NB4 (cell line): ENCODE measurements around the gene KSR1.

Experiments
- DNase-seq: peaks from one replicate; pipeline ENCODE4 v3.0.0; 2010; ENCODE audit warnings: low read depth
- H3K4me3 ChIP-seq: one replicate; pipeline ENCODE4 v1.5.1; 2011; ENCODE audit warnings: mild to moderate bottlenecking, low read depth, low read length, moderate library complexity
- CTCF ChIP-seq: IDR thresholded peaks from one replicate; pipeline ENCODE4 v1.5.1; 2012; ENCODE audit warnings: low read depth, low read length
- MAX ChIP-seq: IDR thresholded peaks from 2 replicates; pipeline ENCODE4 v1.6.1; 2011; ENCODE audit warnings: low read depth, low read length
- MYC ChIP-seq: IDR thresholded peaks from 2 replicates; pipeline ENCODE4 v1.6.1; 2011; ENCODE audit warnings: low read depth, low read length
- POLR2A ChIP-seq: IDR thresholded peaks from 2 replicates; pipeline ENCODE4 v1.6.1; 2011; ENCODE audit warnings: mild to moderate bottlenecking; ENCODE audit not compliant: insufficient read length; ENCODE audit errors: extremely low read depth

KSR1 gene

GRCh38 chr17:27521281-27522027, 65.2 kb downstream of the KSR1 start:
- no peak for DNase-seq
- TF ChIP-seq POLR2A (no peak), MAX (no peak), MYC (no peak), CTCF (no peak)
- no peak overlapping the region for H3K4me3 ChIP-seq

GRCh38 chr17:27522028-27522635, 65.9 kb downstream of the KSR1 start:
- DNase-seq = no peak
- H3K4me3 ChIP-seq = no peak overlapping the region
- no peak for TF ChIP-seq CTCF
- no peak for TF ChIP-seq MAX

DNA sequence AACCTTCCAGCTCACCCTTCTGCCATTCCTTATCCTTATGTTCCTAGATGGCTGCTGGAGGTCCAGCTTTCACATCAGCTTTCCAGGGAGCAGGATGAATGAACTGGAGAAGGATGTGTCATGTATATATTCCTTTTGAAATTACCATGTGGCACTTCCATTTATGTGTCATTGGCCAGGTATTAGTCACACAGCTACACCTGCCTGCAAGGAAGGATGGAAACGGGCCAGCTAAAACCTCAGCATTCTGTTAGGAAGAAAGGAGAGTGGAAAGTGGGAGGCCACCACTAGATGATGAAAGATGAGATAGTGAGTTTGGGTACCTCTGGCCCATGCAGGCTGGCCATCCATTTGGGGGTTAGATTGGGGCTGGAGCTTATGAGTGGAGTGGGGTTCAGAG, 67.5 kb downstream of the KSR1 start:
- TF ChIP-seq CTCF (no peak), MAX (no peak), MYC (no peak), POLR2A (no peak)
- no peak overlapping the region for H3K4me3 ChIP-seq
- no peak for DNase-seq

GRCh38 chr17:27524594-27524993, 68.3 kb downstream of the KSR1 start:
- no peak overlapping the region for H3K4me3 ChIP-seq
- TF ChIP-seq MYC (no peak), MAX (no peak), POLR2A (no peak)
- DNase-seq = no peak

DNA sequence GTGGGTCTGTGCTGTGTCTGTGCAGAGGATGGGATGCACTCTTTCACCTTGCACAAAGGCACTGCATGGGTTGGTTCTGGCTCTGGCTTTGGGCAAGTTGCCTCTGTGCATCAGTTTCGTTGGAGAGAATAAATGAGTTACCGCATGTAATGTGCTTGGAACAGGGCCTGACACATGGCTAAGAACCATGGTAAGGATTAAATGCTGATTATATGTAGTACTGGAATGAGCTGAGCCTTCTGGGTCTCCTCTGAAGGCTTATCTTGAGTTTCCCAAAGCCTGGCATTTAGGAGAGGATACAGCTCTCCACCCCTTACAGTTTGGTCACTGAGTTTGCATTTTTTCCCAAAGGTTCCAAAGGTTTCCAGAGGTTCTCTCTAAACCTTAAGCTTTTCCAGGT, 69.1 kb downstream of the KSR1 start:
- no peak overlapping the region for H3K4me3 ChIP-seq
- no peak for DNase-seq
- TF ChIP-seq CTCF (no peak), MYC (no peak), POLR2A (no peak), MAX (no peak)

DNA sequence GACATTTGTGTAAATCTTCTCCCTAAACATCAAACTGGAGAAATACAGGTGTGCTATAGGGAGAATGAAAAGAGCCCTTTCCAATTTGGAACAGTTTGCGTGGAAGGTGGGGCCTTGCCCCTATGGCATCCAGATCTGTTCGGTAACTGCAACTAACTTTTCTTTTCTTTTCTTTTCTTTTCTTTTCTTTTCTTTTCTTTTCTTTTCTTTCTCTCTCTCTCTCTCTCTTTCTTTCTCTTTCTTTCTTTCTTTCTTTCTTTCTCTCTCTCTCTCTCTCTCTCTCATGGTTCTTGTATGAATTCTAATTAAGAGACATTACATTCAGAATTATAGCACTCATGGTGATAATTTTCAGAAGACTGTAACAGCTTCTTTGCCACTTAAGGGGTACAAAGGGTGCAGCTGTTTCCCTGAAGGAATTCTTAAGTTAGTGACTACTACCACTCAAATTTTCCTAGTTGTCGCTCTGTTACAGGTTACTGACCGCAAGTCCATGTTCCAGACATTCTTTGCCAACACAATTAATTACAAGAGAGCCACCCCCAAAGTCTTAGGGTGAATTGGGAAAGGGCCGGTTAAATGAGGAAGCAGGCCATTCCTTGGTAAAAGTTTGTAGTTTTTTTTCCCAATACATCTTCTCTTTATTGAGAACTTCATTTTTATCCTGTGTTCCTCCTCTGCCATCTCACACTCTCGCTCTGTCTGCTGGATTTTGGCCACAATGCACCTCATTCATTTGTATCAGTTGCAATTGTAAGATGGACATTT, 69.8 kb downstream of the KSR1 start:
- DNase-seq = no peak
- H3K4me3 ChIP-seq = no peak overlapping the region
- TF ChIP-seq POLR2A = no peak
- no peak for TF ChIP-seq CTCF
- TF ChIP-seq MYC = no peak
